Lung (tissue), 12 donors: ENCODE results near the gene TECR. TPM values are rescaled to one million over a fixed set of nuclear protein-coding genes. Genes with fewer than 3 reads are reported as not detected.

ENCODE experiments used
- ATAC-seq: fragments of 200-7000 bp; cut with Tn5 transposase; one replicate; pipeline ENCODE4 v1.9.1; 2020; ENCODE audit warnings: moderate number of reproducible peaks; ENCODE audit not compliant: insufficient read depth, low FRiP score
- DNase-seq, 3 donors: peaks; one replicate each; pipeline ENCODE4 v3.0.0-alpha.2; 2013 to 2017
- H3K27ac ChIP-seq, 2 donors: one replicate each; pipeline ENCODE4 v1.5.1; 2013; ENCODE audit warnings: mild to moderate bottlenecking in 2 of 2, moderate library complexity in 2 of 2, control low read depth in 1 of 2, inconsistent platforms in 1 of 2, low read depth in 1 of 2, low read length in 1 of 2
- H3K27me3 ChIP-seq, 3 donors: one replicate each; pipeline ENCODE4 v1.5.1; 2013; ENCODE audit warnings: low read length in 2 of 3; ENCODE audit not compliant: control insufficient read depth in 3 of 3, insufficient read depth in 3 of 3
- H3K36me3 ChIP-seq, 4 donors: one replicate each; pipeline ENCODE4 v1.5.1; 2013; ENCODE audit warnings: low read length in 4 of 4, mild to moderate bottlenecking in 1 of 4, moderate library complexity in 1 of 4; ENCODE audit not compliant: control insufficient read depth in 4 of 4, insufficient read depth in 4 of 4
- H3K4me1 ChIP-seq, 5 donors: one replicate each; pipeline ENCODE4 v1.5.1; 2013; ENCODE audit warnings: low read length in 5 of 5, mild to moderate bottlenecking in 2 of 5, moderate library complexity in 1 of 5; ENCODE audit not compliant: control insufficient read depth in 5 of 5, insufficient read depth in 5 of 5
- H3K4me3 ChIP-seq: one replicate; pipeline ENCODE4 v1.5.1; 2013; ENCODE audit warnings: mild to moderate bottlenecking, control low read depth, moderate library complexity
- H3K9ac ChIP-seq, 2 donors: one replicate each; pipeline ENCODE4 v1.5.1; 2013; ENCODE audit warnings: low read length in 2 of 2, control low read depth in 1 of 2; ENCODE audit not compliant: insufficient read depth in 1 of 2
- H3K9me3 ChIP-seq, 4 donors: one replicate each; pipeline ENCODE4 v1.5.1; 2013; ENCODE audit warnings: low read length in 3 of 4, mild to moderate bottlenecking in 1 of 4, moderate library complexity in 1 of 4; ENCODE audit not compliant: control insufficient read depth in 4 of 4, insufficient read depth in 3 of 4
- CTCF ChIP-seq: IDR thresholded peaks from 2 replicates; pipeline ENCODE4 v1.5.1; 2012; ENCODE audit warnings: mild to moderate bottlenecking; ENCODE audit errors: control extremely low read depth, extremely low read depth
- WGBS, 2 donors: extraction: QIAGEN DNeasy Blood & Tissue Kit; methylation state at CpG; one replicate each; pipeline ENCODE4 v1.1.7; 2013; 5-methylcytosine and 5-hydroxymethylcytosine counted together
- polyA plus RNA-seq, 2 donors: library from polyadenylated mRNA; stranded (reverse); fragments of 200-250 nt; gene quantifications; one replicate each; pipeline ENCODE4 v1.2.1, GENCODE V29; 2013
- total RNA-seq, 2 donors: library from RNA; depleted of rRNA in 1 of 2; stranded (reverse); fragments of >200 nt in 1 of 2; gene quantifications; one replicate each; pipeline ENCODE4 v1.2.1, GENCODE V29; 2014 to 2021
- donor health status: control.
- donor health status: control.
- donor health status: Bipolar disorder and iron deficiency.
- donor health status: healthy.
- donor health status: DM: yes; HTN: yes; CAD: no.

Gene TECR
- total and polyA plus RNA-seq, 4 donors, result 32.7 to 193 (median 121) TPM

DNA sequence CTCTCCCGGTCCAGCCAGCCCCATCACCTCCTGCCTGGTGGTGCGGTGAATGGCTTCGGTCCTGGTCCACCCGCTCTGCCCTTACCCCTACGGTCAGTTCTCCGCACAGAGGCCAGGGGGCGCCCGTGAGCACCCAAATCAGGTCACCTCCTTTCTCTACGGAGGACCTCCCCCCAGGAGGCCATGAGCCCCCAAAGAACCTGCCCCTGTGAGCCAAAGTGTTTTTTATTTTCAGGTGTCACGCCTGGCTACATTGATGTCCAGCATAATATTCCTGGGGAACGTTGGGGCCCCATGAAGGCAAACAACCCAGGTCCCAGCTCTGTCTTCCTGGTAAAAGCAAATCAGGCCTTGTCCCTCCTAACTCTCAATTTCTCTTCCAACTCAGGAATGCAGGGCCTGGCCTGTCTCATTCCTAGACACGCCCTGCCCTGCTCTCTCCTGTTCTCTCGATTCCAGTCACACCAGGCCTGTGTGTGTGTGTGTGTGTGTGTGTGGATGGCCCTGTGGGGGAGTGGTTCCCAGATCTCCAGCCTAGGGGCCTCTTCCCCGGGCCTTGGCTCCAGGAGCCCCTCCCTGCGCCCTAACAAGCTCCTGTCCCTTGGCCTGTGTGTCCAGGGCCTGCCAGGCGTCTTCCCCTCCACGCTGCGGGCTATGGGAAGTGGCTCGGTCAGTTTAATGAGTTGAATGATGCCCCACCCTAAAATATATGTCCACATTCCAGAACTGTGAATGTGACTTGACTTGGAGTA lies 23.7 kb upstream of the TECR start:
- TF ChIP-seq CTCF, result peak; percentile 60
- Histone ChIP-seq H3K27ac (peak overlapping the region in 1 of 2 donors; percentile 87), H3K27me3 (no peaks in the 10 kb centered on the region), H3K9me3 (no peaks in the 10 kb centered on the region), H3K4me3 (no peak overlapping the region), H3K9ac (no peak overlapping the region), H3K36me3 (no peaks in the 10 kb centered on the region), H3K4me1 (peaks cover 0 to 7% (median 6%) of the 10 kb centered on the region in 5 donors)
- 40 to 42% methylated on average over 18 to 19 of the region's 19 CpGs for WGBS, 2 donors
- DNase-seq, result peak; percentile 39 to 63 (median 50)
- ATAC-seq, result peak; percentile 60

DNA sequence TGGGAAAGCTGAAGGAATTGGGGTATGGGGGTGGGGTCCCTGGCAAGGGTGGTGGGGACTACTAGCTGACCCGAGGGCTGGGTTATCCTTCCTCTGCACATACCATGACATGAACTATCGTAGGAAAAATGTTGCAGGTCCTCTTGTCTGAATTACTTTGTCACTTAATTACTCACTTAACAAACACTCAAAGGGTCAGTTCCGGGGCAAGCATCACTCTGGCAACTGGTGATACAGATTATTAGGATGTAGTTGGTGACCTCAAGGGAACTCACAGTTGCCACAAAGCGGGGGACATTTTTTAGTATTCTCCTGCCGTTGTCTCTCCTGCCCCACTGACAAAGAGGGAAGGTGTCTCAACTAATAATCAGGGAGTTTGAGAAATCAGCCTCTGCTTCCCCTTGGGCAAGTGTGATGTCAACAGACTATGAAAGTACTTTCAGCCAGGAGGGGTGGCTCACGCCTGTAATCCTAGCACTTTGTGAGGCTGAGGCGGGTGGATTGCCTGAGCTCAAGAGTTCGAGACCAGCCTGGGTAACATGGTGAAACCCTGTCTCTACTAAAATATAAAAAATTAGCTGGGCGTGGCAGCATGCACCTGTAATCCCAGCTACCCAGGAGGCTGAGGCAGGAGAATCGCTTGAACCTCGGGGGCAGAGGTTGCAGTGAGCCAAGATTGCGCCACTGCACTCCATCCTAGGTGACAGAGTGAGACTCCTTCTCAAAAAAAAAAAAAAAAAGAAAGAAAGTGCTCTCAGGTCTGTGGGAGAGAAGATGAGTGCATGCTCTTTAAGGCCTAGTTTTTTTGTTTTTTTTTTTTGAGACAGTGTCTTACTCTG lies 21.5 kb upstream of the TECR start:
- Histone ChIP-seq H3K9me3 (no peaks in the 10 kb centered on the region), H3K4me1 (peaks cover 0 to 9% (median 4%) of the 10 kb centered on the region in 5 donors), H3K27ac (peak overlapping the region in 1 of 2 donors; percentile 87), H3K9ac (no peak overlapping the region), H3K4me3 (no peak overlapping the region), H3K27me3 (no peaks in the 10 kb centered on the region), H3K36me3 (no peaks in the 10 kb centered on the region)
- peak; percentile 5 for ATAC-seq
- DNase-seq, result peak; percentile 59 to 64 (median 60)
- TF ChIP-seq CTCF, result no peak
- 34 to 42% methylated on average over 12 of the region's 12 CpGs for WGBS, 2 donors

- Histone ChIP-seq H3K27ac (peak overlapping the region in 1 of 2 donors; percentile 73), H3K9me3 (no peaks in the 10 kb centered on the region), H3K4me1 (peaks cover 0 to 11% (median 10%) of the 10 kb centered on the region in 5 donors), H3K36me3 (peaks cover 13 to 18% (median 15%) of the 10 kb centered on the region in 4 donors), H3K4me3 (no peak overlapping the region), H3K27me3 (no peaks in the 10 kb centered on the region), H3K9ac (no peak overlapping the region)
- peak; percentile 63 for ATAC-seq
- no peak for DNase-seq
- no peak for TF ChIP-seq CTCF
- 34 to 43% methylated on average over 22 of the region's 22 CpGs for WGBS, 2 donors
Observed at GRCh38 chr19:14510311-14511228, 18.8 kb upstream of the TECR start.
